ENCODE results near the gene MAFF.

Gene MAFF

GRCh38 chr22:38172832-38173640 lies 28.8 kb upstream of the MAFF start:
- Histone ChIP-seq H2BK5ac (ENCODE audit: low read depth, low read length, poor library complexity) (peak overlapping the region; percentile 24), H3K23ac (ENCODE audit: low read length) (no peak overlapping the region), H3K79me1 (ENCODE audit: low read length) (peaks cover 15% of the 10 kb centered on the region)

GRCh38 chr22:38173641-38173906 lies 28.2 kb upstream of the MAFF start:
- peaks cover 19% of the 10 kb centered on the region for H3K79me1 ChIP-seq (ENCODE audit: low read length)
- H3K27me3 ChIP-seq (ENCODE audit: insufficient read depth, low read length), result no peaks in the 10 kb centered on the region
- H3K14ac ChIP-seq (ENCODE audit: low read length), result no peak overlapping the region
- no peak overlapping the region for H4K91ac ChIP-seq (ENCODE audit: low read depth, low read length)
- no peak overlapping the region for H4K8ac ChIP-seq (ENCODE audit: low read depth, low read length)
- no peak overlapping the region for H2AFZ ChIP-seq (ENCODE audit: insufficient read depth, low read length, poor library complexity)
- H3K4ac ChIP-seq (ENCODE audit: low read depth, low read length), result no peak overlapping the region
- no peak overlapping the region for H3K23ac ChIP-seq (ENCODE audit: low read length)
- DNase-seq, result no peak
- H2BK120ac ChIP-seq (ENCODE audit: insufficient read depth, low read length, poor library complexity), result no peak overlapping the region
- no peak overlapping the region for H2AK5ac ChIP-seq (ENCODE audit: low read length)
- WGBS (ENCODE audit: extremely low coverage, insufficient coverage, insufficient read length), result no CpG with 5 or more reads among the region's 4 CpGs
- no peak overlapping the region for H3K18ac ChIP-seq (ENCODE audit: low read length)
- H3K9me3 ChIP-seq (ENCODE audit: insufficient read depth, low read depth, low read length), result no peaks in the 10 kb centered on the region
- no peak overlapping the region for H2BK12ac ChIP-seq (ENCODE audit: low read length)
- no peak overlapping the region for H3K27ac ChIP-seq (ENCODE audit: low read depth, low read length)
- H3K4me3 ChIP-seq (ENCODE audit: low read depth, low read length), result no peak overlapping the region
- no peak overlapping the region for H4K12ac ChIP-seq (ENCODE audit: low read depth, low read length)
- H3K4me2 ChIP-seq (ENCODE audit: low read length), result no peak overlapping the region
- no peaks in the 10 kb centered on the region for H3K36me3 ChIP-seq (ENCODE audit: control insufficient read depth in 1 of 2, insufficient read depth in 2 of 2, low read length in 2 of 2)
- H2BK5ac ChIP-seq (ENCODE audit: low read depth, low read length, poor library complexity), result no peak overlapping the region
- H3K79me2 ChIP-seq (ENCODE audit: control insufficient read depth, insufficient read depth, low read length, poor library complexity), result no peaks in the 10 kb centered on the region
- H3K4me1 ChIP-seq (ENCODE audit: control insufficient read depth in 1 of 2, insufficient read depth in 2 of 2, low read length in 2 of 2), result peaks cover 17 to 20% of the 10 kb centered on the region in 2 experiments
- no peak overlapping the region for H3K9ac ChIP-seq (ENCODE audit: low read length)

More at GRCh38 chr22:38172832-38173640, 28.8 kb upstream of the MAFF start:
- Histone ChIP-seq H3K4me2 (ENCODE audit: low read length) (no peak overlapping the region), H4K8ac (ENCODE audit: low read depth, low read length) (no peak overlapping the region), H2AK5ac (ENCODE audit: low read length) (peak overlapping the region; percentile 59), H2AFZ (ENCODE audit: insufficient read depth, low read length, poor library complexity) (peak overlapping the region; percentile 42), H3K18ac (ENCODE audit: low read length) (peak overlapping the region; percentile 2), H3K36me3 (ENCODE audit: control insufficient read depth in 1 of 2, insufficient read depth in 2 of 2, low read length in 2 of 2) (no peaks in the 10 kb centered on the region), H3K9ac (ENCODE audit: low read length) (no peak overlapping the region), H3K27me3 (ENCODE audit: insufficient read depth, low read length) (no peaks in the 10 kb centered on the region), H3K27ac (ENCODE audit: low read depth, low read length) (no peak overlapping the region), H4K91ac (ENCODE audit: low read depth, low read length) (no peak overlapping the region), H4K12ac (ENCODE audit: low read depth, low read length) (no peak overlapping the region), H3K79me2 (ENCODE audit: control insufficient read depth, insufficient read depth, low read length, poor library complexity) (no peaks in the 10 kb centered on the region), H3K14ac (ENCODE audit: low read length) (peak overlapping the region; percentile 50), H3K9me3 (ENCODE audit: insufficient read depth, low read depth, low read length) (no peaks in the 10 kb centered on the region), H2BK120ac (ENCODE audit: insufficient read depth, low read length, poor library complexity) (no peak overlapping the region), H3K4me3 (ENCODE audit: low read depth, low read length) (no peak overlapping the region), H3K4me1 (ENCODE audit: control insufficient read depth in 1 of 2, insufficient read depth in 2 of 2, low read length in 2 of 2) (peaks cover 14 to 17% of the 10 kb centered on the region in 2 experiments), H3K4ac (ENCODE audit: low read depth, low read length) (no peak overlapping the region), H2BK12ac (ENCODE audit: low read length) (no peak overlapping the region)
- WGBS (ENCODE audit: extremely low coverage, insufficient coverage, insufficient read length), result no CpG with 5 or more reads among the region's 16 CpGs
- no peak for DNase-seq

- peak overlapping the region; percentile 33 for H3K18ac ChIP-seq (ENCODE audit: low read length)
- WGBS (ENCODE audit: extremely low coverage, insufficient coverage, insufficient read length), result no CpG with 5 or more reads among the region's 14 CpGs
Observed at GRCh38 chr22:38174626-38175025, 27.2 kb upstream of the MAFF start.

GRCh38 chr22:38175206-38176118 lies 26.3 kb upstream of the MAFF start:
- Histone ChIP-seq H3K79me2 (ENCODE audit: control insufficient read depth, insufficient read depth, low read length, poor library complexity) (no peaks in the 10 kb centered on the region), H3K79me1 (ENCODE audit: low read length) (peaks cover 32% of the 10 kb centered on the region), H3K4me1 (ENCODE audit: control insufficient read depth in 1 of 2, insufficient read depth in 2 of 2, low read length in 2 of 2) (peaks cover 24 to 25% of the 10 kb centered on the region in 2 experiments), H3K9ac (ENCODE audit: low read length) (no peak overlapping the region), H2AK5ac (ENCODE audit: low read length) (peak overlapping the region; percentile 92), H3K4ac (ENCODE audit: low read depth, low read length) (no peak overlapping the region), H3K18ac (ENCODE audit: low read length) (no peak overlapping the region), H3K14ac (ENCODE audit: low read length) (peak overlapping the region; percentile 3), H3K9me3 (ENCODE audit: insufficient read depth, low read depth, low read length) (no peaks in the 10 kb centered on the region), H4K12ac (ENCODE audit: low read depth, low read length) (no peak overlapping the region), H3K36me3 (ENCODE audit: control insufficient read depth in 1 of 2, insufficient read depth in 2 of 2, low read length in 2 of 2) (no peaks in the 10 kb centered on the region), H3K23ac (ENCODE audit: low read length) (no peak overlapping the region), H2BK12ac (ENCODE audit: low read length) (peak overlapping the region; percentile 46), H2BK120ac (ENCODE audit: insufficient read depth, low read length, poor library complexity) (peak overlapping the region; percentile 61), H2BK5ac (ENCODE audit: low read depth, low read length, poor library complexity) (no peak overlapping the region), H4K91ac (ENCODE audit: low read depth, low read length) (no peak overlapping the region), H2AFZ (ENCODE audit: insufficient read depth, low read length, poor library complexity) (no peak overlapping the region), H3K4me3 (ENCODE audit: low read depth, low read length) (no peak overlapping the region), H3K27ac (ENCODE audit: low read depth, low read length) (no peak overlapping the region), H3K27me3 (ENCODE audit: insufficient read depth, low read length) (no peaks in the 10 kb centered on the region), H4K8ac (ENCODE audit: low read depth, low read length) (no peak overlapping the region), H3K4me2 (ENCODE audit: low read length) (no peak overlapping the region)
- no peak for DNase-seq
- WGBS (ENCODE audit: extremely low coverage, insufficient coverage, insufficient read length), result no CpG with 5 or more reads among the region's 17 CpGs

More at GRCh38 chr22:38174626-38175025, 27.2 kb upstream of the MAFF start:
- DNase-seq, result no peak
- Histone ChIP-seq H3K79me1 (ENCODE audit: low read length) (peaks cover 24% of the 10 kb centered on the region), H2BK12ac (ENCODE audit: low read length) (peak overlapping the region; percentile 46), H2AK5ac (ENCODE audit: low read length) (peak overlapping the region; percentile 92), H4K91ac (ENCODE audit: low read depth, low read length) (peak overlapping the region; percentile 17), H3K23ac (ENCODE audit: low read length) (no peak overlapping the region), H2BK120ac (ENCODE audit: insufficient read depth, low read length, poor library complexity) (peak overlapping the region; percentile 61), H2AFZ (ENCODE audit: insufficient read depth, low read length, poor library complexity) (no peak overlapping the region), H3K27ac (ENCODE audit: low read depth, low read length) (no peak overlapping the region), H3K14ac (ENCODE audit: low read length) (no peak overlapping the region), H3K4me3 (ENCODE audit: low read depth, low read length) (no peak overlapping the region), H3K36me3 (ENCODE audit: control insufficient read depth in 1 of 2, insufficient read depth in 2 of 2, low read length in 2 of 2) (no peaks in the 10 kb centered on the region), H3K4me1 (ENCODE audit: control insufficient read depth in 1 of 2, insufficient read depth in 2 of 2, low read length in 2 of 2) (peaks cover 17 to 20% of the 10 kb centered on the region in 2 experiments), H3K27me3 (ENCODE audit: insufficient read depth, low read length) (no peaks in the 10 kb centered on the region), H3K9me3 (ENCODE audit: insufficient read depth, low read depth, low read length) (no peaks in the 10 kb centered on the region), H2BK5ac (ENCODE audit: low read depth, low read length, poor library complexity) (no peak overlapping the region), H4K12ac (ENCODE audit: low read depth, low read length) (no peak overlapping the region), H3K79me2 (ENCODE audit: control insufficient read depth, insufficient read depth, low read length, poor library complexity) (no peaks in the 10 kb centered on the region), H4K8ac (ENCODE audit: low read depth, low read length) (no peak overlapping the region), H3K4ac (ENCODE audit: low read depth, low read length) (no peak overlapping the region), H3K9ac (ENCODE audit: low read length) (no peak overlapping the region), H3K4me2 (ENCODE audit: low read length) (no peak overlapping the region)
